HepG2 (cell line): ENCODE data around the gene NAXD. TPM values are rescaled to one million over a fixed set of nuclear protein-coding genes. Genes with fewer than 3 reads are reported as not detected.
"Not testable (repeated sequence)": the region's sequence is repeated elsewhere in the genome, so short reads cannot be mapped to it uniquely, and the experiment has no call there.

Experiments
- ATAC-seq: fragments of 200-7000 bp; cut with Tn5 transposase; 3 replicates; pipeline ENCODE4 v1.9.1; 2020; ENCODE audit warnings: mild to moderate bottlenecking, moderate library complexity
- BruUV-seq: library from RNA; stranded (reverse); fragments of 400-500 nt; replicated peaks from 2 replicates; lab custom pipeline; 2021; lab: Mats Ljungman, UMichigan
- CTCF ChIA-PET: fragments of 300-600 bp; formaldehyde crosslinking; extraction: SDS; loops from one replicate; lab custom pipeline; 2021; ENCODE audit warnings: low total read pairs, inconsistent platforms, low intra/inter-chr PET ratio; lab: Yijun Ruan, JAX
- POLR2A ChIA-PET: fragments of 350-600 bp; sonication (Branson Sonifier 250); formaldehyde crosslinking; loops from one replicate; lab custom pipeline; 2020; ENCODE audit warnings: antibody characterized with exemption, inconsistent platforms; lab: Yijun Ruan, JAX
- DNase-seq: peaks from one replicate; pipeline ENCODE4 v3.0.0-alpha.2; 2015; ENCODE audit warnings: low spot score
- FAIRE-seq: peaks from 3 replicates; lab custom pipeline; 2011; peaks lifted over from hg19 to GRCh38; lab: Jason Lieb, UNC
- H2AFZ ChIP-seq: one replicate; pipeline ENCODE4 v1.6.1; 2011; ENCODE audit warnings: low read length, inconsistent platforms
- H3K27ac ChIP-seq: fragments of 300-600 bp; 3 replicates; pipeline ENCODE4 v1.8.0; 2011; ENCODE audit warnings: mixed run types, mild to moderate bottlenecking, mixed read lengths, low read length, inconsistent platforms; ENCODE audit not compliant: insufficient read depth; ENCODE audit errors: extremely low read length
- H3K27me3 ChIP-seq, 2 experiments: fragments of 200-600 bp in 1 of 2; 2 replicates in 1 of 2; 3 replicates in 1 of 2; pipeline versions ENCODE4 v1.6.0 to v1.8.0; 2011; ENCODE audit warnings: low read length in 2 of 2, mild to moderate bottlenecking in 2 of 2, moderate library complexity in 2 of 2, inconsistent platforms in 1 of 2; ENCODE audit not compliant: insufficient read depth in 2 of 2, control insufficient read depth in 1 of 2
- H3K36me3 ChIP-seq, 2 experiments: fragments of 200-600 bp in 1 of 2; replicated peaks in 1 of 2; 2 replicates in 1 of 2; 3 replicates in 1 of 2; pipeline versions ENCODE4 v1.5.1 to v1.8.0; 2011; ENCODE audit warnings: low read length in 2 of 2, inconsistent platforms in 1 of 2; ENCODE audit not compliant: insufficient read depth in 2 of 2, control insufficient read depth in 1 of 2
- H3K4me1 ChIP-seq: 2 replicates; pipeline ENCODE4 v1.5.1; 2012; ENCODE audit warnings: low read length, inconsistent platforms; ENCODE audit not compliant: insufficient read depth
- H3K4me2 ChIP-seq: 2 replicates; pipeline ENCODE4 v1.6.0; 2011; ENCODE audit warnings: low read depth, low read length, inconsistent platforms
- H3K4me3 ChIP-seq, 3 experiments: fragments of 200-600 bp in 1 of 3; sonication (generic), shearing (Covaris generic) in 1 of 3; replicated peaks in 1 of 3; 2 replicates each; pipeline ENCODE4 v1.5.1; 2011 to 2016; ENCODE audit warnings: low read length in 3 of 3, inconsistent platforms in 2 of 3, low read depth in 2 of 3, mild to moderate bottlenecking in 2 of 3, control low read depth in 1 of 3, mixed read lengths in 1 of 3; ENCODE audit not compliant: insufficient read depth in 1 of 3
- H3K79me2 ChIP-seq: one replicate; pipeline ENCODE4 v1.6.1; 2011; ENCODE audit warnings: low read length, inconsistent platforms; ENCODE audit not compliant: insufficient read depth
- H3K9ac ChIP-seq: 2 replicates; pipeline ENCODE4 v1.6.0; 2011; ENCODE audit warnings: mild to moderate bottlenecking, low read depth, low read length, inconsistent platforms; ENCODE audit not compliant: insufficient read depth
- H3K9me3 ChIP-seq: 2 replicates; pipeline ENCODE4 v1.5.1; 2012; ENCODE audit warnings: mild to moderate bottlenecking, low read length
- H4K20me1 ChIP-seq: 2 replicates; pipeline ENCODE4 v1.6.0; 2011; ENCODE audit warnings: inconsistent platforms, mild to moderate bottlenecking, low read length, moderate library complexity; ENCODE audit not compliant: insufficient read depth
- HMGA1 ChIP-seq: sonication (generic); formaldehyde crosslinking; conservative IDR thresholded peaks from 2 replicates; pipeline ENCODE4 v1.4.0; 2020; ENCODE audit warnings: missing genetic modification reagents
- MIER2 ChIP-seq: IDR thresholded peaks from 2 replicates; pipeline ENCODE4 v1.6.1; 2016; ENCODE audit warnings: missing biosample characterization, missing genetic modification reagents
- MNT ChIP-seq: fragments of 450-650 bp; IDR thresholded peaks from 2 replicates; pipeline ENCODE4 v1.6.1; 2016
- SKI ChIP-seq: fragments of 450-650 bp; IDR thresholded peaks from one replicate; pipeline ENCODE4 v1.6.1; 2018; ENCODE audit warnings: mild to moderate bottlenecking; ENCODE audit not compliant: partially characterized antibody
- SMAD3 ChIP-seq: sonication (generic); formaldehyde crosslinking; IDR thresholded peaks from 2 replicates; pipeline ENCODE4 v1.4.0; 2020; ENCODE audit warnings: missing genetic modification reagents
- TEAD3 ChIP-seq: optimal IDR thresholded peaks from 2 replicates; pipeline ENCODE3; 2016; ENCODE audit warnings: borderline replicate concordance
- ZBTB33 ChIP-seq: sonication (generic); formaldehyde crosslinking; IDR thresholded peaks from 2 replicates; pipeline ENCODE4 v1.4.0; 2020; ENCODE audit warnings: missing genetic modification reagents
- ZNF644 ChIP-seq: IDR thresholded peaks from 2 replicates; pipeline ENCODE4 v1.6.1; 2016; ENCODE audit warnings: low read depth
- WGBS: methylation state at CpG from one replicate; pipeline ENCODE4 v1.1.6; 2017; ENCODE audit warnings: low lambda C conversion rate; 5-methylcytosine and 5-hydroxymethylcytosine counted together
- in situ Hi-C: cut with HindIII; loops from 2 replicates; pipeline ENCODE4 v1.10.0; 2017; ENCODE audit warnings: low pct_unique_long_range_greater_than_20kb; ENCODE audit not compliant: extremely low pct_ligation_motif_present
- intact Hi-C: fragments of 100-400 bp; cut with micrococcal nuclease; formaldehyde crosslinking; loops from one replicate; pipeline ENCODE4 v1.10.0; 2022; ENCODE audit not compliant: unreplicated experiment
- polyA plus RNA-seq, 8 experiments: library from polyadenylated mRNA; depleted of rRNA in 3 of 8; stranded (reverse) in 7 of 8; unstranded in 1 of 8; fragments of >200 nt; fragmentation: Illumina TruSeq in 4 of 8; extraction: Trizol in 4 of 8; gene quantifications; 2 replicates each; pipeline versions ENCODE4 v1.2.1 to v1.2.3, GENCODE V29; 2011 to 2016; ENCODE audit warnings: low read depth in 4 of 8, missing spikeins in 1 of 8, mixed read lengths in 1 of 8; ENCODE audit not compliant: insufficient read depth in 1 of 8
- total RNA-seq, 5 experiments: library from RNA; depleted of rRNA; stranded (reverse); fragments of >200 nt; fragmentation: Illumina TruSeq; extraction: Trizol; gene quantifications; 2 replicates each; pipeline ENCODE4 v1.2.3, GENCODE V29; 2016; ENCODE audit warnings: low read depth in 1 of 5

The NAXD gene
- total and polyA plus RNA-seq, 2 of the 13 experiments (the other 11 are each of a cell fraction or from before 2014, with no cell fraction given): 19.0 to 23.2 TPM

- Histone ChIP-seq H4K20me1 (no peaks in the 10 kb centered on the region), H3K4me1 (peaks cover 25% of the 10 kb centered on the region), H3K36me3 (peaks cover 3 to 5% of the 10 kb centered on the region in 2 experiments; a peak in 2 of 5 replicates), H3K4me2 (no peak overlapping the region), H3K9ac (no peak overlapping the region), H3K4me3 (no peak overlapping the region), H3K27me3 (peaks cover 0 to 6% of the 10 kb centered on the region in 2 experiments; a peak in 1 of 5 replicates), H3K27ac (no peak overlapping the region), H3K79me2 (no peaks in the 10 kb centered on the region), H3K9me3 (no peaks in the 10 kb centered on the region), H2AFZ (no peak overlapping the region)
- DNase-seq (no peak), ATAC-seq (no peak), FAIRE-seq (no peak)
- in situ Hi-C loops: no loop called here
- intact Hi-C loops: no loop called here
- CTCF ChIA-PET: no interaction called here
- POLR2A ChIA-PET: no interaction called here
- WGBS: 77% methylated on average over 3 of the region's 3 CpGs
- BruUV-seq: no TSS peak
- TF ChIP-seq SKI (no peak), HMGA1 (no peak), MNT (0 out of 2 replicates have a peak, but pooled peaks have one; percentile 23), ZNF644 (CRISPR knock-in tag) (no peak), MIER2 (CRISPR knock-in tag) (no peak), SMAD3 (CRISPR knock-in tag) (no peak)
Measured at GRCh38 chr13:110568612-110569011, 46.7 kb upstream of the NAXD start.

- peak; percentile 37; the same call in 1 of the 2 replicates for TF ChIP-seq ZBTB33 (CRISPR knock-in tag)
- TF ChIP-seq TEAD3 (CRISPR knock-in tag): peak; percentile 31
- intact Hi-C loops, POLR2A ChIA-PET, BruUV-seq, H2AFZ ChIP-seq, ATAC-seq, H3K36me3 ChIP-seq, H3K79me2 ChIP-seq, H3K27me3 ChIP-seq, H3K4me3 ChIP-seq, H3K27ac ChIP-seq, DNase-seq, H3K9me3 ChIP-seq, FAIRE-seq, H4K20me1 ChIP-seq, H3K4me2 ChIP-seq, H3K9ac ChIP-seq, CTCF ChIA-PET, in situ Hi-C loops: not testable (repeated sequence)
- WGBS: 87% methylated on average over 7 of the region's 7 CpGs
- peaks cover 12% of the 10 kb centered on the region for H3K4me1 ChIP-seq
Measured at GRCh38 chr13:110569962-110570361, 45.4 kb upstream of the NAXD start.
